NCI-H2171 treated with DMSO at 0.1 percent for 48 hours (cell line): ENCODE data around the gene PIP4P1.

Experiments used
- DNase-seq: peaks from one replicate; lab custom pipeline; 2025; lab: John Stamatoyannopoulos, UW

PIP4P1 gene

DNA sequence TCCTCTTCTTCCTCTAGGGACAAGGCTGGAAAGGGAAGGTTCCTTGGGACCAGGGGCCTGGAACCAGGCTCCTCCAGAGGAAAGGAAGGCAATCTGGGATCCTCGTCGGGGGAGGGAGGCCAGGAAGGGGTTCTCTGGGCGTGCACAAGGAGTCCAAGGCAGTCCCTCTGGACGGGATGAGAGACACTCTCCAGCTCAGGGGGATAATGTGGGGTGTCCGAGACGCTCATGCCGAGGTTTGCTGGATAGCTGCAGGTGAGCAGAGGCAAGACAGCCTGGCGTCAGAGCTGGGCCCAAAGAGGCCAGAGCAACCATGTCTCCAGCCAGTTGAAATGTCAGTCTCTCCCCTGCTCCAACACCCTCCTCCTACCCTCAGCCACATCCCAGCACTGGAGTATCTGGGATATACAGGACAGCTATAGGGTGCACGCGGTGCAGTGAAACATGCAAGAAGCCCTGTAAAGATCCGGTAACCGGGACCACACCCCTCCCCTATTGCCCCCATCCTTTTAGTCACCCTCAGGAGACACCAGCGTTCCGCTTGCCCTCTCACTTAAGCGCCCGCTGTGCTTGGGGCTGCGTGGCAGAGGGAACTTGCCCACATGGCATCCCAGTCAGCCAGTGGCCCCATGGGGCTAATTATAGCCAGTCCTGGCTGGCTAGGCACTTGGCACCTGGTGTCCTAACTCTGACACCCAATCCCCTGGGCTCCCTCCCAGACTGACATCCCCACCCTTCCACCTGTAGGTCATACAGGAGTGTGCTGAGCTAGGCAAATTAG is 25.5 kb downstream of the PIP4P1 start, which contains the start of gene KLHL33:
KLHL33 (minus strand) TSS at position 585 of the 781 bp plus-strand sequence; CDS start at position 230, 355 bp downstream.
- peak; percentile 63 for DNase-seq

DNA sequence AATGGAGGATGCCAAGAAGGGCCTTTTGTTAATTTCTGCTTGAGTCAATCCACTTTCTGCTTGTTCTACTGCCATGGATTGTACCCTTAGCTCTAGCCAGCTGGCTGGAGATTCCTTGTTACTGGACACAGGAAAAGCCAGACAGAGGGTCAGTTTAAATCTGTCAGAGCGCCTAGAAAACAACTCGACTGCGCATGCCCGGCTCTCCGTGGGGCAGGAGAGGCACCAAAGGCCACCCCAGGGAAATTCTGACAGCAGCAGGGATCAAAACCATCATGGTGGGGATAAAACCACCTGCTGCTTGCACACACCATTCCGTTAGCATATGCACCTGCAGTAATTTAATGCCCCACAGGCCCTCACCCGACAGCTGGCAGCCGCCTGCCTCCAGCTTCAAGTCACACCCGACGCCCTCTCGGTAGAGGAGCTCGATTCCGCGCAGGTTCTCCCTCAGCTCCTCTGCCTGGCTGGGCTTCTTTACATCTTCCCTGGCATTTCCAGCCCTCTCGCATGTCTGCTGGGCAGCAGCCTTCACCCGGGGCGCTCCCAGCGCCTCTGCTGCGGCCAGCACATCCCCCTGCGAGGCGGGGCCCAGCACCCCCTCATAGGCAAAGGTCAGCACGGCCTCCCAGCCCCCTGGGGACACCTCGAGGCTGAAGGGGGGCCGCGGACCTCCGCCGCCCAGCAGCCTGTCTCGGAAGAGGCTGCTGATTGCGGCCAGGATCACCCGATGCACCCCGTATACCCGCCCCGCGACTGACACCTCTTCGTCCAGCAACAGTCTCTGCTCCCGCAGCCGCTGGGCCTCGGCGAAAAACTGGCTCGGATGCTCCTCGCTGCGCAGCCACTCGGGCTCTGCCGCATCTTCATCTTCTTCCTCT is 26.3 kb downstream of the PIP4P1 start:
- peak; percentile 94 for DNase-seq

GRCh38 chr14:20429801-20430669 is 31.2 kb downstream of the PIP4P1 start:
- DNase-seq, result no peak

- no peak for DNase-seq
Observed at GRCh38 chr14:20428802-20429201, 32.4 kb downstream of the PIP4P1 start.

DNA sequence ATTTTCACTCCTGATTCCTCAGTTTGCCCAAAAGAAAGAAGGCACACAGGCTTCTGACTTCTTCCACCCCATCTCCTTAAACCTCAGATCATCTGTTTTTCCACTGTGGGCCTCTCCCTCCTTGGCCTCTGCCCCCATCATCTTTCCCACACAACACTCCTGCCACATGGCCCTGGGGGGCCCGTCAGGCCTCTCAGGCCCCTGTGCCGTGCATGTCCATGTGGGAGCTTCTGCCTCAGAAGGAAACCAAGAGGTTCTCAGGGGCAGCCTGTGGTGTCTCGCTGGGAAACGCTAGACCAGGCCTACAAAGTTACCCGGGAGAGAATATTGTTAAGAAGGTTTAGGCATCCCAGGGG is 33.2 kb downstream of the PIP4P1 start:
- no peak for DNase-seq

DNA sequence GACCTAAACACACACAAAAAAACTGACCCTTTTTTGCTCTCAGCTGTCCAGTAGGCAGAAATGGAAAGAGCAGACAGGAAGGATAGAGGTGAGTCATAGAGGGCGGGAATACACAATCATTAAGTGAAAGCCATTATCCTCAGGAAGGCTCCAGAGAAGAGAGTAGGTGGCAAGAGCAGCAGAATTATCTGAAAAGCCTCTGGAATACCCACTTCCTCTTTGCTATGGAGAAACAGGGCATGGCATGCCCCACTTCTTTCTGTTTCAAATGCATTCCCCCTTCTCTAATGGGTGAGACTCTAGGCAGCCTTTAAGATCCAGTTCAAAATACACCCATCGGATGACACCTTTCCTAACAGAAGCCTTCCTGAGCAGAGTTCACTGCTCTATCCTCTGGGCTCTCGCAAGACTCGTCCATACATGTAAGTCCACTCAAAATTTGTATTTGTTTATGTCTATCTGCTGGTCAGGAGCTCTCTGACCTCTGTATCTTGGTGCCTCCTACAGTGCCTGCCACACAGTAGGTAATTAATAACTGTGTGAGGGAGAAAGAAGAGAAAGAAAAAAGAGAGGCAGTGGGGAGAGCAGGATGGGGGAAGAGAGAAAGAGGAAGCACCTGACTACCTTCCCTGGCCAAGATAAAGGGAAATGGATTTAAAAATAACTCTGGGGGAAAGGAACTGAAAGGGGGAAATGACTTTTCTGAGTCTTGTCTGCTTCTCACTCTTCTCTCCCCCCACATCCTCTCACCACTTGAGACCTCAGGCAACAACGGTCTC is 33.8 kb downstream of the PIP4P1 start:
- DNase-seq, result no peak

DNA sequence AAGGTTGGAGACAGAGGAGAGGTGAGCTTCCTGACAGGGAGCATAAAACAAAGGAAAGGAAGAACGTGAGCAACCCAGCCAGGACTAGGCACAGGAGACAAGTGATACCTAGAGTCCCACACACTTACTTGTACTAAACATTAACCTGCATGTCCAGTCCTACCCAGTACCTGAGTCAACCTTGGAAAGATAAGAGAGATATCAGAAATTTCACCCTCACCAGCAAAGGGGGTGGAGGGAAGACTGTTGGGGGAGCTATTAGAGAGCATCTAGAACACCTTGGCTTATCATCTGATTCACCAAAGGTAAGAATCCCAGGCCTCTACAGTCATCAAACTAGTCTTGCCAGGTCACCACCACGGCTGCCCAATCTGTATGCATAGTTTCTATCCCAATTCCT is 36.4 kb downstream of the PIP4P1 start:
- DNase-seq, result no peak

- no peak for DNase-seq
Observed at GRCh38 chr14:20422886-20423285, 38.3 kb downstream of the PIP4P1 start.

GRCh38 chr14:20421267-20421666 is 40.0 kb downstream of the PIP4P1 start:
- DNase-seq, result no peak

GRCh38 chr14:20419419-20419818 is 41.8 kb downstream of the PIP4P1 start:
- no peak for DNase-seq

DNA sequence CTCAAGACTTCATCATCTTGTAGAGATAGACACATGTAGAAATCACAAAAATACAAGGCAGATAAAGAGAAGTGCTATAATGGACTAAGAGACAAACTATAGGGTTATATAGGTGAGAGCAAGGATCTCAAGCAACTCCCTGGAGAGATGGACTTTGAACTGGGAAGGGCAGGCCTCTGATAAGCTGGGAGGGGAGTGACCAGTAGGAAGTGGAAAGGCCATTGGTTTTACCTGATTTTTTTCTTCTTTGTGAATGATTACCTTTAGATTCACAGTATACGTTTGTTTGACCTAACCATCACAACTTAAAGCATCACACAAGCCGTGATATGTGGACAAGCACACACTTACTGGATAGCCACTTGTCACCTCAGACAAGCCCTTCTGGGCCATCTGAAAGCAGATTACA is 42.7 kb downstream of the PIP4P1 start:
- DNase-seq, result no peak

GRCh38 chr14:20417250-20418186 is 43.7 kb downstream of the PIP4P1 start:
- peak; percentile 70 for DNase-seq

DNA sequence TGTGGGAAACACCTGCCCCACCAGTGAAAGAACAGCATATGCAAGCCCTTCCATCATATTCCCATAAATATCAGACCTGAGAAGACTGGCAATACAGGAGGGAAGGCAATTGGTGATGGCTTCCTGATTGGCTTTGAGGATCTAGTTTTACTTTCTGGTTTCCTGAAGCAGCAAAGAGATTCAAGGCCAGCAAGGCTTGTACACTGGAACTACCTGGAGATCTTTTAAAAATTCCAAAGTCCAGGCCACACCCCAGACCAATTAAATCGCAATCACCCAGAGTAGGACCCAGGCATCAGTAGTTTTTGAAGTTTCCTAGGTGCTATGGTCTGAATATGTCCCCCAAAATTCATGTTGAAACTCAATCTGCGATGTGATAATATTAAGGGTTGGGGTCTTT is 45.0 kb downstream of the PIP4P1 start:
- DNase-seq, result no peak

DNA sequence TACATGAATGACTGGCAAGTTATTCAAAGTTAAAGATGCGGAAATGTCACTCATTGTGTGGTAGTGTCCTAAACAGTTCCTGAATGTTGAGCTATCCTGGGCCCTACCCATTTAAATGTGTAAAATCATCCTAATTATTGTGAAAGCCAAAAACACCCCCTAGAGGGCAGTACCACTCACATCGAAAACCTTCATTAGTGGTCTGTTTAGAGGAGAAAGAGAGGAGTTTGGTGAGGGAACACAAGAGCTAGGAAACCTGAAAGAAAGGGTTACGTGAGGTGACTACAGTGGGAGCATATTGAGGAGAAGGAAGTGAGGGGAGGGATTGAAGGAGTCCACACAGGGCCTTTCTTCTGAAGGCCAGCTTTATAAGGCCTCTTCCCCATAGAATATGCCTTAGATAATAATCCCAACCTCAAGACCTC is 45.4 kb downstream of the PIP4P1 start:
- peak; percentile 60 for DNase-seq

GRCh38 chr14:20413744-20414082 is 47.5 kb downstream of the PIP4P1 start:
- DNase-seq, result peak; percentile 68

GRCh38 chr14:20412876-20413743 is 48.1 kb downstream of the PIP4P1 start, which contains the start of gene TEP1:
TEP1 (minus strand) TSS chr14:20413501; CDS start chr14:20408439, 5,062 bp downstream.
- peak; percentile 90 for DNase-seq

GRCh38 chr14:20412411-20412810 is 48.8 kb downstream of the PIP4P1 start:
- DNase-seq, result peak; percentile 36

- no peak for DNase-seq
Observed at GRCh38 chr14:20409226-20409625, 52.0 kb downstream of the PIP4P1 start.
